B cell (primary cell): ENCODE measurements around the gene KLHDC7B. TPM values are rescaled to one million over a fixed set of nuclear protein-coding genes. Genes with fewer than 3 reads are reported as not detected.

Experiments
- ATAC-seq: fragments of 200-7000 bp; cut with Tn5 transposase; one replicate; pipeline ENCODE4 v1.10.0; 2021; ENCODE audit warnings: low read depth, mild to moderate bottlenecking, moderate number of reproducible peaks, moderate library complexity
- CTCF ChIA-PET: fragments of 350-600 bp; sonication (Branson Sonifier 250); formaldehyde crosslinking; loops from one replicate; lab custom pipeline; 2021; ENCODE audit warnings: antibody characterized with exemption, inconsistent platforms; lab: Charles Lee
- POLR2A ChIA-PET: fragments of 350-600 bp; sonication (Branson Sonifier 250); formaldehyde crosslinking; loops from one replicate; lab custom pipeline; 2021; ENCODE audit warnings: antibody characterized with exemption; lab: Charles Lee
- DNase-seq: peaks from one replicate; pipeline ENCODE4 v3.0.0; 2013
- H2AFZ ChIP-seq: 2 replicates; pipeline ENCODE4 v1.6.1; 2012; ENCODE audit warnings: mild to moderate bottlenecking, low read depth, low read length; ENCODE audit not compliant: insufficient read depth, poor library complexity, severe bottlenecking
- H3K27ac ChIP-seq, 2 donors: 1 replicate in 1 of 2; 2 replicates in 1 of 2; pipeline ENCODE4 v1.5.1; 2012 to 2013; ENCODE audit warnings: low read length in 2 of 2, mild to moderate bottlenecking in 2 of 2, moderate library complexity in 1 of 2
- H3K27me3 ChIP-seq, 4 experiments: fragments of 200-600 bp in 1 of 4; sonication (generic) in 1 of 4; replicated peaks in 1 of 4; 1 replicate in 2 of 4; 2 replicates in 2 of 4; pipeline versions ENCODE4 v1.6.1 to v1.7.0; 2013 to 2016; ENCODE audit warnings: low read length in 3 of 4, mild to moderate bottlenecking in 2 of 4, mixed read lengths in 1 of 4, moderate library complexity in 1 of 4; ENCODE audit not compliant: insufficient read depth in 4 of 4, control insufficient read depth in 3 of 4; ENCODE audit errors: control extremely low read depth in 1 of 4
- H3K36me3 ChIP-seq, 2 experiments: replicated peaks in 1 of 2; 1 replicate in 1 of 2; 2 replicates in 1 of 2; pipeline versions ENCODE4 v1.6.1 to v1.7.1; 2013; ENCODE audit warnings: low read length in 1 of 2; ENCODE audit not compliant: insufficient read depth in 2 of 2, control insufficient read depth in 1 of 2; ENCODE audit errors: control extremely low read depth in 1 of 2, extremely low read depth in 1 of 2
- H3K4me1 ChIP-seq, 2 donors: fragments of 200-600 bp in 1 of 2; sonication (generic) in 1 of 2; 1 replicate in 1 of 2; 2 replicates in 1 of 2; pipeline versions ENCODE4 v1.5.1 to v1.6.1; 2013 to 2017; ENCODE audit warnings: low read length in 2 of 2; ENCODE audit not compliant: control insufficient read depth in 2 of 2, insufficient read depth in 2 of 2
- H3K4me2 ChIP-seq: replicated peaks from 2 replicates; pipeline ENCODE3; 2012; ENCODE audit warnings: mild to moderate bottlenecking, low read depth, low read length; ENCODE audit not compliant: poor library complexity, severe bottlenecking
- H3K4me3 ChIP-seq, 5 experiments: fragments of 200-600 bp in 1 of 5; sonication (generic) in 1 of 5; 1 replicate in 3 of 5; 2 replicates in 2 of 5; pipeline versions ENCODE4 v1.5.1 to v1.7.0; 2011 to 2016; ENCODE audit warnings: low read length in 4 of 5, mild to moderate bottlenecking in 4 of 5, low read depth in 2 of 5, control low read depth in 1 of 5, moderate library complexity in 1 of 5; ENCODE audit not compliant: insufficient read depth in 1 of 5; ENCODE audit errors: control extremely low read depth in 1 of 5, extremely low read depth in 1 of 5
- H3K79me2 ChIP-seq: fragments of 200-600 bp; sonication (generic); one replicate; pipeline ENCODE4 v1.6.0; 2016; ENCODE audit warnings: low read length; ENCODE audit not compliant: control insufficient read depth, insufficient read depth
- H3K9ac ChIP-seq: fragments of 200-600 bp; sonication (generic); 2 replicates; pipeline ENCODE4 v1.6.1; 2017; ENCODE audit warnings: mild to moderate bottlenecking, low read length, moderate library complexity
- H3K9me3 ChIP-seq, 3 donors: one replicate each; pipeline versions ENCODE4 v1.6.1 to v1.7.1; 2013; ENCODE audit warnings: low read length in 2 of 3; ENCODE audit not compliant: control insufficient read depth in 2 of 3, insufficient read depth in 1 of 3; ENCODE audit errors: control extremely low read depth in 1 of 3
- H4K20me1 ChIP-seq: 2 replicates; pipeline ENCODE4 v1.6.0; 2012; ENCODE audit warnings: mild to moderate bottlenecking, low read length; ENCODE audit not compliant: insufficient read depth, control insufficient read depth, poor library complexity, severe bottlenecking
- H3K27ac Mint-ChIP-seq: one replicate; pipeline ENCODE4 v1.8.0; 2021; ENCODE audit warnings: mixed read lengths
- H3K27me3 Mint-ChIP-seq: one replicate; pipeline ENCODE4 v1.8.0; 2021; ENCODE audit warnings: mixed read lengths
- H3K4me1 Mint-ChIP-seq: one replicate; pipeline ENCODE4 v1.8.0; 2021; ENCODE audit warnings: mixed read lengths
- H3K4me3 Mint-ChIP-seq: one replicate; pipeline ENCODE4 v1.8.0; 2021; ENCODE audit warnings: mixed read lengths
- H3K9me3 Mint-ChIP-seq: one replicate; pipeline ENCODE4 v1.8.0; 2022; ENCODE audit warnings: mixed read lengths; ENCODE audit not compliant: insufficient read depth
- CTCF ChIP-seq: fragments of 200-600 bp; IDR thresholded peaks from one replicate; pipeline ENCODE4 v1.8.0; 2022; ENCODE audit warnings: antibody characterized with exemption, mild to moderate bottlenecking
- EZH2 ChIP-seq: IDR thresholded peaks from 2 replicates; pipeline ENCODE4 v1.6.1; 2012; ENCODE audit warnings: borderline replicate concordance, low read depth, mild to moderate bottlenecking, moderate library complexity, low read length; ENCODE audit not compliant: insufficient read depth, poor library complexity, severe bottlenecking
- WGBS: methylation state at CpG from one replicate; pipeline ENCODE4 v1.1.5; 2013; ENCODE audit warnings: missing lambda C conversion rate; ENCODE audit not compliant: insufficient coverage; 5-methylcytosine and 5-hydroxymethylcytosine counted together
- intact Hi-C: fragments of 100-400 bp; cut with micrococcal nuclease; formaldehyde crosslinking; loops from one replicate; pipeline ENCODE4 v1.10.0; 2022
- polyA plus RNA-seq: library from polyadenylated mRNA; depleted of rRNA; stranded (reverse); fragments of >200 nt; gene quantifications from 2 replicates; pipeline ENCODE4 v1.2.3, GENCODE V29; 2012
- total RNA-seq, 2 donors: library from RNA; stranded (reverse); fragments of 120-200 nt in 1 of 2; gene quantifications; 1 replicate in 1 of 2; 2 replicates in 1 of 2; pipeline versions ENCODE4 v1.2.3 to v1.2.4, GENCODE V29; 2013 to 2022

KLHDC7B gene
- total and polyA plus RNA-seq, 2 donors (not counting 1 experiment from before 2014, with no cell fraction given), result 1.8 to 6.2 TPM

GRCh38 chr22:50502628-50503474 is 42.8 kb upstream of the KLHDC7B start:
- Histone ChIP-seq H3K4me3 (no peak overlapping the region), H3K4me1 (peaks cover 13 to 26% of the 10 kb centered on the region in 2 donors), H3K79me2 (peaks cover 25% of the 10 kb centered on the region), H3K4me2 (no peak overlapping the region), H3K36me3 (peaks cover 0 to 32% of the 10 kb centered on the region in 2 experiments), H3K27ac (no peak overlapping the region), H4K20me1 (peaks cover 30% of the 10 kb centered on the region), H3K27me3 (no peaks in the 10 kb centered on the region), H3K9me3 (no peaks in the 10 kb centered on the region), H3K9ac (no peak overlapping the region), H2AFZ (no peak overlapping the region)
- no peak for ATAC-seq
- ChIA-PET CTCF (interaction anchor here (0.9 to 1.4 kb wide), 3 partner anchors 17 to 60 kb away, joined by 3 to 4 read pairs (median 4); partner anchors contain the start of genes MIOX and SYCE3), POLR2A (no interaction called here)
- intact Hi-C loops, result no loop called here
- no peak overlapping the region for H3K4me3 Mint-ChIP-seq
- TF ChIP-seq EZH2 (no peak), CTCF (no peak)
- H3K27ac Mint-ChIP-seq, result no peak overlapping the region
- DNase-seq, result peak; percentile 13
- WGBS, result 98% methylated on average over 20 of the region's 24 CpGs
- peaks cover 16% of the 10 kb centered on the region for H3K4me1 Mint-ChIP-seq
- H3K27me3 Mint-ChIP-seq, result no peaks in the 10 kb centered on the region
- H3K9me3 Mint-ChIP-seq, result no peaks in the 10 kb centered on the region
